Fibroblast of skin of scalp (primary cell): ENCODE data around the gene LGR6.
A peak's percentile ranks its signal among the peaks of the same experiment; 100 is the strongest.
"Not testable (repeated sequence)": the region's sequence is repeated elsewhere in the genome, so short reads cannot be mapped to it uniquely, and the experiment has no call there.

Experiments
- DNase-seq: peaks from one replicate; pipeline ENCODE4 v3.0.0-alpha.2; 2013

The LGR6 gene

DNA sequence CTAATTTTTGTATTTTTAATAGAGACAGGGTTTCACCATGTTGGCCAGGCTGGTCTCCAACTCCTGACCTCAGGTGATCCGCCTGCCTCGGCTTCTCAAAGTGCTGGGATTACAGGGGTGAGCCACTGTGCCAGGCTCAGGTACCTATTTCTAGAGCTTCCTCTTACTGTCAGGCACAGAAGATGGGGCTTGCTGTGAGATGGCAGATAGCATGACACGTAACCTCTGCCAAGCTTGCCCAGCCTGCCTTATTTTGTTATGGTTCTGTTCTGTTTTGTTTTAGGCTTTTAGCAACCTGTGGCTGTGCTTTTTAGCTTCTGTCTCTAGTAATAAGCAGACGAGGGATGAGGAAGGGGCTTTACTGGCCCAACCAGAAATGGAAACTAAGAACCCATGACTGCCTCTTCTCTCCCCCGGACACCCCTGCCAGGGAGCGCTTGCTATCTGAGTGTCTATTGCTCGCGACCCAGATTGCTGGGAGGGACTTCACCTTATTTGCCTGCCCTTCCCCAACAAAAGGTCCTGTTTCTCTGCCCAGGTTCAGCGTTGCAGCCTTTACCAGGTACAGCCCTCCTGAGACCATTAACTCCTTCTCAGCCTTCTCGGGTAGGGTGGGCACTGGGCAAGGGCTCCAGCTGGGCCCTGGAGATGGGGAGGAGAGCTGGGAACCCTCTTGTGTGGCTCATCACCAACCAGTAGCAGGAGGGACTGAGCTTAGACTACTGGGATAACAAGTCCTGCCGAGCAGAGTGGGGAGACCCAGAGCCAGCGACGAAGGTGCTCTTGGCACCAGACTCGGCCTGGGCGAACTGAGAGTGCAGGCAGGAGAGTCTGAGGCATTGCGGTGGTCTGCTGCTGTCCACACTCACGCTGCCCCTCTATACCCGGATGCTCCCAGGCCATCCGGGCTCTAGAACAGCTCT lies 13.5 kb upstream of the LGR6 start:
- no peak for DNase-seq

GRCh38 chr1:202180751-202181139 lies 12.9 kb upstream of the LGR6 start:
- DNase-seq, result not testable (repeated sequence)

GRCh38 chr1:202181586-202181985 lies 12.0 kb upstream of the LGR6 start:
- no peak for DNase-seq

DNA sequence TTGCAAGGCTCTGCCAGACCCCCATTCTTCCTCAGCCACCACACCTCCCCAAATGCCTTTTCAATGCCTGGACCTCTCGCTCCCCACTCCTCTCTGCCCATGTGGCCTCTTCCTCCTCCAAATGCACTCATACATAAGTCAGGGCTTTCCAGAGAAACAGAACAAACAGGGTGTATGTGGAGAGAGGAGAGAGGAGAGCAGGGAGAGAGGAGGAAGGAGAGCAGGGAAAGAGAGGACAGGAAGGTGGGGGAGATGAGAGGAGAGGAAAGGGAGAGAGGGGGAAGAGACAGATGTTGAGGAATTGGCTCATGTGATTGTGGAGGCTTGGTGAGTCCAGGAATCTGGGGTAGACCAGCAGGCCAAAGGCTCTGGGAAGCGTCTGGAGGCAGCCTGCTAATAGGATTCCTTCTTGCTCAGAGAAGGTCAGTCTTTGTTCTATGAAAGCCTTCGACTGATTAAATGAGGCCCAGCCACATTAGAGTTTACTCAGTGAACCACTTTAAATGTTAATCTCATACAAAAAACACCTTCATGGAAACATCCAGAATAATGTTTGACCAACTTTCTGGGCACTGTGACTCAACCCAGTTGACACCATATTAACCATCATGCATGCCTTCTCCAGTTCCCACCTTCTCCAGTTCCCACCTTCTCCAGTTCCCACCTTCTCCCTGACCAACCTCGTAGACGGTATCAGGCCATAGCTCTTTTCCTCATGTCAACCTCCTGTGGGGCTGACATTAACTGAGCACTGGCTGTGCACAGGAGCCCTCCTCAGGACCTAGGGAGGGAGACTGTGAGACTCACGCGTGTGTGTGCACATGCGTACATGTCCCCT lies 11.3 kb upstream of the LGR6 start:
- no peak for DNase-seq

DNA sequence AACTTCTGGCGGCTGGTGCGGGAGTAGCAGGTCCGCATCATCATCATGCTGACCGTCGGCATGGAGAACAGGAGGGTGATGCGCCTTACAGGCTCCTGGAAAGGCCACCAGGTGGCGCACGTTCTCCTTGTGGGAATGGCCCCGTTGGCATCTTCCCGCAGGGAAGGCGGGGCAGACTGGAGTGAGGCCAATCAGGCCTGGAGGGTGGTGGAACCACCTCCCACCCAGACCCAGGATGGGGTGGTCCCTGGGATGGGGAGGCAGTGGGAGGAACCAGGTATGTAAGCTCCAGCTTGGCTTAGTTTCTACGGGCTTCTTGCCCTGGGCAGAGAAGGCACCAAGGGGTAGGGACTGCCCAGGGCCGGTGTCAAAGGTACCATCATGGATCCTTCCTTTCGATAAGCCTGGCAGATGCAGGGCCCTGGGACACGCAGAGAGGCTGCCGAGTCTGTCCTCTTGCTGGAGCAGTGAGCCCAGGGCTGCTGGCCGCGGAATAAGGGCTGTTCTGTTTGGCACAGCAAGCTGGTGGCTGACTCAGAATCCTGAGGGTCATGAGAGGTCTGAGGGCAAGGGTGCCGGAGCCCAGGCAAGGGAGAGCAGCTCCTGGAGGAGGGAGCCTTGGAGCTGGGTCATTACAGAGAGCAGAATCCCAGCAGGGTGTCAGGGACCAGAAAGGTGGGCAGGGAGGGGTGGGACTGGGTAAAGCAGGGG lies 8.7 kb upstream of the LGR6 start:
- DNase-seq, result peak; percentile 87

DNA sequence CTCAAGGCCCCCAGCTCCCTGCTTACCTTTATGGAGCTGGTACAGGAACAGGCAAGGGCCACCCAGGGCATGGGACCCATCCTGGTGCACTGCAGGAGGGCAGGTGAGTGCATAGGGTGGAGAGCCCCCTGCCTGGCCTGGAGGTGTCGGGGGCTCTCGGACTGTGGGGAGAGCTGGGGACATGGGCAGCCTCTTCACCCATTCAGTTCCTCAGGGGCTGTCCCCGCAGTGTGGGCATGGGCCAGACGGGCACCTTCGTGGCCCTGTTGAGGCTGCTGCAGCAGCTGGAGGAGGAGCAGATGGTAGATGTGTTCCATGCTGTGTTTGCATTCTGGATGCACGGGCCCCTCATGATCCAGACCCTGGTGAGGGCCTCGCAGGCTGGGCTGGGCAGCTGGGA lies 7.3 kb upstream of the LGR6 start:
- no peak for DNase-seq

DNA sequence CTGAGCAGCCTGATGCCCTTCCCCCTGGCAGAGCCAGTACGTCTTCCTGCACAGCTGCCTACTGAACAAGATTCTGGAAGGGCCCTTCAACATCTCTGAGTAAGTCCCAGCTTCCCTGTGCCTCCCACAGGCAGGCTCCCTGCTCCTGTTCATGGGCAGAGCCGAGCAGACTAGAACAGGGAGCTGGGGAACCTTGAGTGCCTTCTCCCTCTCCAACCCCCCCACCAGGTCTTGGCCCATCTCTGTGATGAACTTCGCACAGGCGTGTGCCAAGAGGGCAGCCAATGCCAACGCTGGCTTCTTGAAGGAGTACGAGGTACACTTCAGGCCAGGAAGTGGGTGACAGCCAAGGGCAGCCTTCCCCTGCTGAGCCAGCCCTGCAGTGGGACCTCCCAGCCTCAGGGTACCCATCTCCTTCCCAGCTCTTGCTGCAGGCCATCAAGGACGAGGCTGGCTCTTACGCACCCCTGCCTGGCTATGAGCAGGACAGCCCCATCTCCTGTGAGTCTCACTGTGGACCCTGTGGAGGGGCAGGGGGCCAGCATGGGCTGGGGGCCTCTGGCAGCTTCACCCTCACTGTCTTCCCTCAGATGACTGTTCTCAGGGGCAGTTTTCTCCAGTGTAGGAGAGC lies 6.4 kb upstream of the LGR6 start:
- DNase-seq, result no peak

DNA sequence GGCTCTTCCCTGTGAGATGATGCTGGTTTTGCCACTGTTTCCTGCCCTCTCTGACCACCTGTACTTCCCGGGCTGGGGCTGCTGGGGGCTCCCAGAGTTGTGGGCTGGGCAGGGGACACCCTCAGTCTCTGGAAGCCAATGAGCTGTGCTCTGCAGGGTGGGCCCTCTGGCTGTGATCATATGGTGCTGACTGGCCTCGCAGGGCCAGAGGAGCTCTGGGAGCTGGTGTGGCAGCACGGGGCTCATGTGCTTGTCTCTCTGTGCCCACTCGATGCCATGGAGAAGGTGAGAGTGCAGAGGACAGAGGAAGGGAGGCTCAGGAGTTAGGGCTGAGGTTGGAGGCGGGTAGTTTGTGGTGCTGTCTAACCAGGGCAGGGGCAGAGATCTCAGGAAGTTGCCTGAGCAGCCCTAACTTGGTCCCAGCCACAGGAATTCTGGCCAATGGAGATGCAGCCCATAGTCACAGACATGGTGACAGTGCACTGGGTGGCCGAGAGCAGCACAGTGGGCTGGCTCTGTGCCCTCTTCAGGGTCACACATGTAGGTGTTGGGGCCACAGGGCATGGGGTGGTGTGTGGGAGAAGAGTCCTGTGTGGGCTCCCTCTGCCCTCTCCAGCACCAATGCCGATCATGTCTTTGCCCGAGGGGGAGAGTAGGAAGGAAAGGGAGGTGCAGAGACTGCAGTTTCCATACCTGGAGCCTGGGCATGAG lies 5.7 kb upstream of the LGR6 start:
- DNase-seq, result no peak

GRCh38 chr1:202189001-202189790 lies 4.4 kb upstream of the LGR6 start:
- peak; percentile 66 for DNase-seq

DNA sequence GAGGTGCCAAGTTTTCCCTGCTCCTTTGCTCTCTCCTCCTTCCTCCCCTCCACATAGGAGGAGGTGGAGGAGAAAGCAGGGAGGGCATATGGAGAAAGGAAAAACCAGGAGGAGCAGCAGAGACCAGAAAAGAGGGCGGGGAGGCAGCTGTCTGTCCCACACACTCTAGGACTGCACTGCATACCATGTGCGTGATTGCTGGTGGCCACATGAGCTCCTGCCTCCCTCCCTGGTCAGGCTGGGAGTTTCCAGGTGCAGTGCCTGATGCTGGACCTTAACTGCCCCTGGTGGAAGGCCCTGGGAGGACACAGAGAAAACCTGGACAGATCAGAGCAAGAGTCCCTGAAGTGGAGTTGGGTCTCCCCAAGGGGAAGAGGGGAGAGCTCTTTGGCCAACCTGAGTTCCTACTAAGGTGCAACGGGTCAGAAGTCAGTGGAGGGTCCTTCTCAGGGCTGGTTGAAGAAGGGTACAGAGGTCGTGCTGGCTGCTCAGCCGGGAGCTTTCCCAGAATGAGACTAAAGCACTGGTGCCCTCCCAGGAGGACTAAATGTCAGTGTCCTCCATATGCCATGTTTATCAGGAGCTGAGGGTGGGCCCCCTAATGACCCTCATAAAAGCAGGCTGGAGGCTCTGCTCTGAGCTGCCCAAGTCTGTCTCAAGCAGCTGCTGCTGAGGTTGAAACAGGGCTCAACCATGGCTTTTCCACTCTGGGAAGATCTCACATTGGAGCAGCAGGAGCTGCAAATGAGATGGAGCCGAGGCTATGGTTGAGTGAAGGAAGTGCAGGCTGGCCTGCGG lies 3.5 kb upstream of the LGR6 start:
- DNase-seq, result no peak

DNA sequence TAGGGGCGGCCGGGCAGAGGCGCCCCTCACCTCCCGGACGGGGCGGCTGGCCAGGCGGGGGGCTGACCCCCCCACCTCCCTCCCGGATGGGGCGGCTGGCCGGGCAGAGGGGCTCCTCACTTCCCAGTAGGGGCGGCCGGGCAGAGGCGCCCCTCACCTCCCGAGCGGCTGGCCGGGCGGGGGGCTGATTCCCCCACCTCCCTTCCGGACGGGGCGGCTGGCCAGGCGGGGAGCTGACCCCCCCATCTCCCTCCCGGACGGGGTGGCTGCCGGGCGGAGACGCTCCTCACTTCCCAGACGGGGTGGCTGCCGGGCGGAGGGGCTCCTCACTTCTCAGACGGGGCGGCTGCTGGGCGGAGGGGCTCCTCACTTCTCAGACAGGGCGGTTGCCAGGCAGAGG lies 2.2 kb upstream of the LGR6 start:
- DNase-seq, result not testable (repeated sequence)

DNA sequence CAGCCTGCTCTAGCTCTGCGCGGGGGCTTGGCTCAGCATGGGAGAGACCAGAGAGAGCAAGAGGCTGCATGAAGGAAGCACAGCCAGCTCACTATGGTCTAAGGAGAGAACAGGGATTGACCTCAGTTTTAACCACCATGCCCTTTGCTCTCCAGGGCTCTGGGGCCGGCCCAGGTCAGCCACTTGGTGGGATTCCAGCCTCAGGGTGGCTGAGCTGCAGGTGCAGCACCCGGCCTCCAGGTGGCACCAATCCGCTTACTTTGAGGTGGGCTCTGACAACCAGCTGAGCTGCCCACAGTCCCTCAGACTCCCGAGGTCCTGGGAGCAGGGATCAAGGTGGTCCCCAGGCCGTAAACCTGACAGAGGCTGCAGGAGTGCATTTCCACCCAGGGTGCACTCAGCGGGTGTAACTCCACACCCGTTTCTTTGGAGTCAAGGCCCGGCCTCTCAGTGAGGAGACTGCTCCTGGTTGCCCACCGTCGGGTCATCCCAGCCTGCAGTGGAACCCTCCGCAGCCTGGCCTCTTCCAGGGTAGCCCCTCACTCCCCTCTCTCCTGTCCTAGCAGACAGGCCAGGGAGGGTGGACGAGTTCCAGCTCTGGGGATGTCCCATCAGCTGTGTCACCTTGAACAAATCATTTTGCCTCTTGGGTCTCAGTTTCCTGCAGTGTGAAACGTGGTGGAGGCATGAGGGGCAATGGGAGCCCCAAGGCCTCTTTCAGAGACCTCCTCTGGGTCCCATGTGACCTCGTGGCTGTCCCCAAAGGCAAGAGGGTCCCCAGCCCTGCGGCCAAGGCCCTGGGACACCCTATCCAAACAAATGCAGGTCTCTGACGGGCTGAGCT lies 607 bp upstream of the LGR6 start:
- peak; percentile 42 for DNase-seq

- DNase-seq, result no peak
Observed at GRCh38 chr1:202194328-202194648, 689 bp downstream of the LGR6 start.

DNA sequence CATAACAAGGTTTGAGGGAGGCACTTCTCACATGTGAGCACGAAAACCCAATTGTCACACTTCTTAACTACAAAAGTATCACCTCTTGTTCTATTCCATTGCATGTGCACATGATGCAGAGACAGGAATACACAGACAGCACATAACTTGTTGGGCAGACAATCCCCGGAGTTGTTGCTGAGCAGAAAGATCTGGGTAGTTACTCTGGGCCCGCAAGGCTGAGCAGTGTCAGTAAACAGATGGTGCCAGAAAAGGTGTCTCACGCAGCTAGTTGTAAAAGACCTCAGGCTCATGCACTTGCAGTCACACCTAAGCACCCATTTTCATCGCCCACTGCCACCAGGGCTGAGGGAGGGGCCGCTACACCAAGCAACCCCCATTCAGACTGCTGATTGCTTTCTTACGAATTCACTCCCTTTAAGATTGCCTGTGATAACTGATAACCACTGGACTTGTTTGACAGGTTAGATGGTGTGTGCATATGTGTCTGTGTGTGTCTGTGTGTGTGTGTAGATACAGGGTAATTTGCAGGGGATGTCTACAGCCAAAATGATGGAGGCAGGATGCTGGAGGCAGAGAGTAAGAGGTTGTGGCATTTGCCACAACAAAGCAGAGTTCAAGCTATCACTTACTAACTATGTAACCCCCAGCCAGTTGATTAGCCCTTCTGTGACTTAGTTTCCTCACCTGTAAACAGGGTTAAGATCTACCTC lies 4.2 kb downstream of the LGR6 start:
- DNase-seq, result no peak

DNA sequence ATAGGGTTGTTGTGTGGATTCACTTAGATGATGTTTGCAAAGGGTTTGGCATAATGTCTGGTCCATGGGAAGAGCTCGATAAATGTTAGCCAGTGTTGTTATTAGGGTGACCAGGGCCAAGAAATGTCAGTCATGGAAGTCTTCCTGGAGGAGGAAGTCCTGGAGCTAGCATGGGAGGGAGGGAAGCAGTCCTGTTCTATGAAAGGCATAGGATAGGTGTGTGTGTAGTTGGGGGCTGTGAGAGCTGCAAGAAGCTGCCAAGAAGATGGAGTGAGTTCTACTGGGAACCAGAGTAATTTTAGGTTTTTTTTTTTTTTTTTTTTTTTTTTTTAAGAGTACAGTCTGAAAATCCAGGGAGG lies 4.7 kb downstream of the LGR6 start:
- no peak for DNase-seq

- DNase-seq, result no peak
Observed at GRCh38 chr1:202199040-202199889, 5.7 kb downstream of the LGR6 start.

- DNase-seq, result peak; percentile 29
Observed at GRCh38 chr1:202200112-202200548, 6.5 kb downstream of the LGR6 start.

- no peak for DNase-seq
Observed at GRCh38 chr1:202200669-202201068, 7.1 kb downstream of the LGR6 start.
